Measurements from ENCODE around the gene TIMM44.

DNA sequence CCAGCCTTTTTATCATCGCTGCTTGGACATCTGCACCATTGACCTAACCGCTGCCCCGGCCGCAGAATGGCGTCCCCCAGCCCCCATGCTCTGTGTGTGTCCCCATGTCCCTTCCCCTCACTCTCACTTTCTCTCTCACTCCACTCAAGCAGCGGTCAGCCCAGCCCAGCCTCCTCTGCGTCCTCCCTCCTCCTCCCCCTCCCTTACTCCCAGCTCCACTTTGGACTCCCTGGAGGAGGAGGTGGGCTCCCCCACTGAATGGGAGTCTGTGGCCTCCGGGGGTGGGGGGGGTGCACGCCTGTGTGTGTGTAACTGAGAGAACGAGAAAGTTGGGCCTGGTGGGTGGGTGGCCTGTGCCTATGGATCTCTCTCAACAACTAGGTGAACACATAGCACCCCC, 37.6 kb downstream of the TIMM44 start:
- no peak for TF ChIP-seq SMAD1 (IDR thresholded peaks at IDR 0.05; ENCODE audit: low read depth, partially characterized antibody)
- TF ChIP-seq MTA3 (IDR thresholded peaks at IDR 0.05; ENCODE audit: borderline replicate concordance, low read length), result no peak
- TF ChIP-seq, protein P1, sequence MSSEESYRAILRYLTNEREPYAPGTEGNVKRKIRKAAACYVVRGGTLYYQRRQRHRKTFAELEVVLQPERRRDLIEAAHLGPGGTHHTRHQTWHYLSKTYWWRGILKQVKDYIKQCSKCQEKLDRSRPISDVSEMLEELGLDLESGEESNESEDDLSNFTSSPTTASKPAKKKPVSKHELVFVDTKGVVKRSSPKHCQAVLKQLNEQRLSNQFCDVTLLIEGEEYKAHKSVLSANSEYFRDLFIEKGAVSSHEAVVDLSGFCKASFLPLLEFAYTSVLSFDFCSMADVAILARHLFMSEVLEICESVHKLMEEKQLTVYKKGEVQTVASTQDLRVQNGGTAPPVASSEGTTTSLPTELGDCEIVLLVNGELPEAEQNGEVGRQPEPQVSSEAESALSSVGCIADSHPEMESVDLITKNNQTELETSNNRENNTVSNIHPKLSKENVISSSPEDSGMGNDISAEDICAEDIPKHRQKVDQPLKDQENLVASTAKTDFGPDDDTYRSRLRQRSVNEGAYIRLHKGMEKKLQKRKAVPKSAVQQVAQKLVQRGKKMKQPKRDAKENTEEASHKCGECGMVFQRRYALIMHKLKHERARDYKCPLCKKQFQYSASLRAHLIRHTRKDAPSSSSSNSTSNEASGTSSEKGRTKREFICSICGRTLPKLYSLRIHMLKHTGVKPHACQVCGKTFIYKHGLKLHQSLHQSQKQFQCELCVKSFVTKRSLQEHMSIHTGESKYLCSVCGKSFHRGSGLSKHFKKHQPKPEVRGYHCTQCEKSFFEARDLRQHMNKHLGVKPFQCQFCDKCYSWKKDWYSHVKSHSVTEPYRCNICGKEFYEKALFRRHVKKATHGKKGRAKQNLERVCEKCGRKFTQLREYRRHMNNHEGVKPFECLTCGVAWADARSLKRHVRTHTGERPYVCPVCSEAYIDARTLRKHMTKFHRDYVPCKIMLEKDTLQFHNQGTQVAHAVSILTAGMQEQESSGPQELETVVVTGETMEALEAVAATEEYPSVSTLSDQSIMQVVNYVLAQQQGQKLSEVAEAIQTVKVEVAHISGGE (CRISPR knock-in tag; IDR thresholded peaks at IDR 0.05), result no peak
- TF ChIP-seq TARDBP (IDR thresholded peaks at IDR 0.05; ENCODE audit: borderline replicate concordance), result no peak
- no peak for TF ChIP-seq ZNF274 (IDR thresholded peaks at IDR 0.05; ENCODE audit: insufficient read depth, insufficient read length)
- TF ChIP-seq, protein P2, sequence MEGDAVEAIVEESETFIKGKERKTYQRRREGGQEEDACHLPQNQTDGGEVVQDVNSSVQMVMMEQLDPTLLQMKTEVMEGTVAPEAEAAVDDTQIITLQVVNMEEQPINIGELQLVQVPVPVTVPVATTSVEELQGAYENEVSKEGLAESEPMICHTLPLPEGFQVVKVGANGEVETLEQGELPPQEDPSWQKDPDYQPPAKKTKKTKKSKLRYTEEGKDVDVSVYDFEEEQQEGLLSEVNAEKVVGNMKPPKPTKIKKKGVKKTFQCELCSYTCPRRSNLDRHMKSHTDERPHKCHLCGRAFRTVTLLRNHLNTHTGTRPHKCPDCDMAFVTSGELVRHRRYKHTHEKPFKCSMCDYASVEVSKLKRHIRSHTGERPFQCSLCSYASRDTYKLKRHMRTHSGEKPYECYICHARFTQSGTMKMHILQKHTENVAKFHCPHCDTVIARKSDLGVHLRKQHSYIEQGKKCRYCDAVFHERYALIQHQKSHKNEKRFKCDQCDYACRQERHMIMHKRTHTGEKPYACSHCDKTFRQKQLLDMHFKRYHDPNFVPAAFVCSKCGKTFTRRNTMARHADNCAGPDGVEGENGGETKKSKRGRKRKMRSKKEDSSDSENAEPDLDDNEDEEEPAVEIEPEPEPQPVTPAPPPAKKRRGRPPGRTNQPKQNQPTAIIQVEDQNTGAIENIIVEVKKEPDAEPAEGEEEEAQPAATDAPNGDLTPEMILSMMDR (IDR thresholded peaks at IDR 0.05 in 2 of 3, conservative IDR thresholded peaks at IDR 0.05 in 1 of 3; ENCODE audit: control insufficient read depth in 2 of 3, extremely low read depth in 1 of 3, insufficient read depth in 1 of 3, low read depth in 3 of 3, low read length in 3 of 3), result no peak
- no peak for TF ChIP-seq DPF2 (IDR thresholded peaks at IDR 0.05)
- no peak for TF ChIP-seq CHD1 (IDR thresholded peaks at IDR 0.05; ENCODE audit: low read depth, low read length)
- TF ChIP-seq FOS (IDR thresholded peaks at IDR 0.05; ENCODE audit: borderline replicate concordance, extremely low read depth, insufficient read length), result no peak
- TF ChIP-seq, protein P3, sequence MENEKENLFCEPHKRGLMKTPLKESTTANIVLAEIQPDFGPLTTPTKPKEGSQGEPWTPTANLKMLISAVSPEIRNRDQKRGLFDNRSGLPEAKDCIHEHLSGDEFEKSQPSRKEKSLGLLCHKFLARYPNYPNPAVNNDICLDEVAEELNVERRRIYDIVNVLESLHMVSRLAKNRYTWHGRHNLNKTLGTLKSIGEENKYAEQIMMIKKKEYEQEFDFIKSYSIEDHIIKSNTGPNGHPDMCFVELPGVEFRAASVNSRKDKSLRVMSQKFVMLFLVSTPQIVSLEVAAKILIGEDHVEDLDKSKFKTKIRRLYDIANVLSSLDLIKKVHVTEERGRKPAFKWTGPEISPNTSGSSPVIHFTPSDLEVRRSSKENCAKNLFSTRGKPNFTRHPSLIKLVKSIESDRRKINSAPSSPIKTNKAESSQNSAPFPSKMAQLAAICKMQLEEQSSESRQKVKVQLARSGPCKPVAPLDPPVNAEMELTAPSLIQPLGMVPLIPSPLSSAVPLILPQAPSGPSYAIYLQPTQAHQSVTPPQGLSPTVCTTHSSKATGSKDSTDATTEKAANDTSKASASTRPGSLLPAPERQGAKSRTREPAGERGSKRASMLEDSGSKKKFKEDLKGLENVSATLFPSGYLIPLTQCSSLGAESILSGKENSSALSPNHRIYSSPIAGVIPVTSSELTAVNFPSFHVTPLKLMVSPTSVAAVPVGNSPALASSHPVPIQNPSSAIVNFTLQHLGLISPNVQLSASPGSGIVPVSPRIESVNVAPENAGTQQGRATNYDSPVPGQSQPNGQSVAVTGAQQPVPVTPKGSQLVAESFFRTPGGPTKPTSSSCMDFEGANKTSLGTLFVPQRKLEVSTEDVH (IDR thresholded peaks at IDR 0.05; ENCODE audit: low read depth, partially characterized antibody), result no peak
- TF ChIP-seq RCOR1 (conservative IDR thresholded peaks at IDR 0.05; ENCODE audit: low read depth, low read length), result no peak
- TF ChIP-seq PAX8 (IDR thresholded peaks at IDR 0.05), result no peak

Data from GM12878 (cell line).